Measurements from ENCODE around the gene FAM174B.
A peak's percentile ranks its signal among the peaks of the same experiment; 100 is the strongest.

Gene FAM174B

DNA sequence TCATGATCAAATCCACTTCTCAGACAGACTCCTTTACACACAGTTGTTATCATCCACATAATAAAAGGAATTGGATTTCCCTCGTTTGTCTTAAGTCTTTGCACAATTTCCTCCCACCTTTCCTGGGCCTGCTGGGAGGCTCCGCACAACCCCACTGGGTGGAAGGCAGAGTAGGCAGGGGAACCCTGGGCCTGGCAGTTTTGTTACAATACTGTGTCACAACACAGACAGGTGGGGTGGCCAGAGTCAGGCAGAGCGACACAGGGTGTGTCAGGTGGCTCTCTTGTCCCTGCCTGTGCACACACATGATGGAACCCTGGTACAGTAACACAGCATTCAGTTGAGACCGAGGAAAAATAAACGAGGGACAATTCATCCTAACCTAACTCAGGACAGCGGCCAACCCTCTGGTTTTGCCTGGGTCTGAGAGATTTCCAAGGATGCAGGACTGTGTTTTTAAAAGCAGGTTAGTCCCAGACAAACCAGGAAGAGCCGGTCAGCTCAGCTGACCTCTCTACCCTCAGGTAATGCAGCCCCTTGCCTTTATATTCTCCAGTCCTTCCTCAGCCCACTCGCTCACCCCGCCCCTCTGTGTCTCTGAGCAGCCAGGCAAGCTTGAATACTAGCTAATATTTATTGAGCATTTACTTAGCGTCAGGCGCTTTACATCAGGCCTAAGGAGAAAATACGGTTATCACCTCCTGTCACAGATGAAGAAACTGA is 8.8 kb upstream of the FAM174B start:
- DNase-seq (ENCODE audit: low spot score), result no peak

GRCh38 chr15:92663250-92663951 is 7.8 kb upstream of the FAM174B start:
- DNase-seq (ENCODE audit: low spot score), result no peak

DNA sequence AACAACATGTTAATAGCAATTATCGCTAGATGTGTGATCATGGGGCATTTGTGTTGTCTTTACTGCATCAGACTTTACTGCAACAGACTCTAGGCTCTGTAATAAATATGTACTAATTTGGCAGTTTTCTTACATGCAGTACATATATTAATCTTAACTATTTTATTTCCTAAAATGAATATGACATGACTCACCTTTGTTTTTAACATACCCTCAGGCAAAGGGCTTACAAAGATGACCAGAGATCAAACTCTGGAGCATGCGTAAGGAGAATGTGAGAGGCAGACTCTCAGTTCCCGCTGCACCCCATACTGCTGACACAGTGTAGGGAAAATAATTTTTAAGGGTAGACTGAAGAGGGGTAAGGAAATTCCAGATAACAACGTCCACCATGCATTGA is 7.2 kb upstream of the FAM174B start:
- DNase-seq (ENCODE audit: low spot score), result no peak

DNA sequence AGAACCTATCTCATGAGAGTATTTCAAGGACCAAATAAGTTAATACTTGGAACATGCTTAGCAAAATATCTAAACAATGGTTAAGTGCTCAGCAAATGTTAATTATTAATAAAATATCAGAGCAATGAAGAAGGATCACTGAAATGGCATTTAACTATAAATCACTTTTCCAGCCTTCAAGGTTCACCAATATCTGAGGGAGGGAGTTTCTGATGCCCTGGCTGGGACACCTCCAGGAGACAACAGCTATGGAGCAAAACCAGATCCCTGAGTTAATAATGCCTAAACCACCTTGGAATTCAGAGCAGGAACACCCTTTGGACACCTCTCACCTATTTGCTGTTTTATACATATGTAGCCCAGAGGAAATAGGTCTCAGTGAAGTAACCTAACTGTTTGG is 6.4 kb upstream of the FAM174B start:
- no peak for DNase-seq (ENCODE audit: low spot score)

DNA sequence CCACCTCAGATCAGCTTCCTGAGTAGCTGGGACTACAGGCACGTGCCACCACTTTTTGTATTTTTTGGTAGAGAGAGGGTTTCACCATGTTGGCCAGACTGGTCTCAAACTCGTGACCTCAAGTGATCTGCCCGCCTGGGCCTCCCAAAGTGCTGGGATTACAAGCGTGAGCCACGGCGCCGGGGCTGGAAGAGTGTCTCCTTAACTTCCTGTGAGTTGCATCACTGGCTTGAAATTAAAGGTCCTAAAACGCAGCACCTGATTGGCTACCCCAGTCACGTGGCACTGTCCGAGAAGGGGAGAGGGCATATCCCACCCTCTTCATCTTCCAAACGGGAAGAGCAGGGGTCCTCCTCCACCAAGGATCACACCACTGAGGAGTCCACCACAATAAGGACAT is 5.5 kb upstream of the FAM174B start:
- no peak for DNase-seq (ENCODE audit: low spot score)

- no peak for DNase-seq (ENCODE audit: low spot score)
Measured at GRCh38 chr15:92657486-92657885, 1.9 kb upstream of the FAM174B start.

DNA sequence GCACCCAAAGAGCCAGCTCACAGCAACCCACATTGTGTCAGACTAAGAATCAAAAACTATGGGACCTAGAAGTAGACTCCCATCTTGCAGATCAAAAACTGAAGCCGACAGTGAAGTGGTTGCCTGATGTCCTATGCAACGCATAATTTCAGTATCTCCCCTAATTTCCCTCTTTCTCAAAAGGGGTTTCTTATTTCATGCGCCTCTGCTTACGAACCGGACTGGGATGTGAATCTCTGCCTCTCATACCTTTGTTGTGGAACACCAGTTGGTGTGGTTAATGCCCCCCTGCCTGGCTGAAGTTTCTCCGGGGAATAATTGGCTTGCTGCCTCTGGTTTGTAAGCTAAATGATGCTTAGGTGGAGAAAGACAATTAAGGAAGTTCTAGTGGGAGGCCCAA is 514 bp upstream of the FAM174B start:
- no peak for DNase-seq (ENCODE audit: low spot score)

GRCh38 chr15:92654662-92655061 is 913 bp downstream of the FAM174B start:
- DNase-seq (ENCODE audit: low spot score), result no peak

GRCh38 chr15:92653836-92654539 is 1.6 kb downstream of the FAM174B start:
- peak; percentile 49 for DNase-seq (ENCODE audit: low spot score)

- no peak for DNase-seq (ENCODE audit: low spot score)
Measured at GRCh38 chr15:92653366-92653765, 2.2 kb downstream of the FAM174B start.

DNA sequence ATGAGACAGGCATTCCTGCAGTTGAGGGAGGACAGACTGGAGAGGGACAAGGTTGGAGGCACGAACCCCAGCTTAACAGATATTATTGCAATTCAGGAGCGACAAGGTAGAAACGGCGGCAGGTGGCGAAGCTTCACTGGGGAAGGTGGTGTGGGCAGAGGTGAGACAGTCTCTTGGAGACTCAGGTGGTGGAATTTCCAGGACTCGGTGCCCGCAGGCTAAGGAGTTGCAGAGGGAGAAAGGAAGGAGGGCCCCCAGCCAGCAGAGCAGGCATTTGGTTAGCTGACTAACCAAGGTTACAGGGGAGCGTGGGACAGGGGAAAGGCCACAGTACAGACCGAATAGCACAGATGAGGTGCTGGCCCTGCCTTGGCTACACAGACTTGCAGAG is 3.0 kb downstream of the FAM174B start:
- no peak for DNase-seq (ENCODE audit: low spot score)

DNA sequence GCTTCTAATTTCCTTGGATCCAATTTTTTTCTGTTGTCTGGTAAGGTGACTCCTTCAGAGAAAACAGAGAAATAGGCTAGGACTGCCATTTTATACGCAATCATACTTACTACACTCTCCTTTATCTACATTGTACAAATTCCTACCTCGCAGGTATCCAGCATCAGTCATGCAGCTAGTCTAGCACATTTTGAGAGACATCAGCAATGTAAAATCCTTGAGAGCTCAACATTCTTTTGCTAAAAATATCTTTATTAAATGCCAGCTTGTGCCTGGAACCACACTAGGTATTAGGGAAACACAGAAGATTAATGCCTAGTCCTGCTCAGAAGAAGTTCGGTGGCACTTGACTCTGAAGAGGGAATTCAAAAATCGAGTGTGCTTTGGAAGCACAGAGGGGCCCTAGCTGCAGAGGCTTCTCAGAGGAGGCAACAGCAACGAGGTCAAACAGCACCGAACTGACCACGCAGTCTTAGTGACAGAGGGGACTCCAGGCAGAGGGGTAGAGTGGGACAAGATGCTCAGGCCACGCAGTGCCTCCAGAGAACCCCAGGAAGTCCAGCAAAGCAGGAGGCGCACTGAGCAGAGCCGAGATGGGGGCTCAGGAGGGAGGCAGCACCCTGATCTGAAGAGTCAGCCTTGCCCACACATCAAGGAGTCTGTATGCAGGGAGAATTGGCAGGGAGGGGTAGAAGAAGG is 3.5 kb downstream of the FAM174B start:
- no peak for DNase-seq (ENCODE audit: low spot score)

- DNase-seq (ENCODE audit: low spot score), result no peak
Measured at GRCh38 chr15:92650966-92651365, 4.6 kb downstream of the FAM174B start.

DNA sequence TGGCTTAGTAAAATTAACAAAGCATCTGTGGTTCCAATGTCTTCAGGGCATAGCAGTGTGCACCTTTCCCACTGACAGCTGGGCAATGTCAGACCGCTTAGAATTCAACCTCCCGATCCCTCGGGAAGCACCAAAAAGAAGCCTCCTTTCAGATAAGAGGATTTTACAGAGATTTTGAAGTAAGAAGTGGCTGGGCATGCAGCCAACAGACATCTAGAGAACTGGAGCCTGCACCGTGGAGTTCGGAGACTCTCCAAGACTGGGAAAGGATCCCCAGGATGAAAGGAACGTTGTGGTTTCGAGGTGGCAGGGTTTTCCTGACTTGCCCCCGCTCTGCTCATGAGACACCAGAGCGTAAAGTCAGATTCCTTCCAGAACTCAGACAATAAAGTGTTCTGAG is 5.3 kb downstream of the FAM174B start:
- DNase-seq (ENCODE audit: low spot score), result no peak

- no peak for DNase-seq (ENCODE audit: low spot score)
Measured at GRCh38 chr15:92648190-92648875, 7.2 kb downstream of the FAM174B start.

DNA sequence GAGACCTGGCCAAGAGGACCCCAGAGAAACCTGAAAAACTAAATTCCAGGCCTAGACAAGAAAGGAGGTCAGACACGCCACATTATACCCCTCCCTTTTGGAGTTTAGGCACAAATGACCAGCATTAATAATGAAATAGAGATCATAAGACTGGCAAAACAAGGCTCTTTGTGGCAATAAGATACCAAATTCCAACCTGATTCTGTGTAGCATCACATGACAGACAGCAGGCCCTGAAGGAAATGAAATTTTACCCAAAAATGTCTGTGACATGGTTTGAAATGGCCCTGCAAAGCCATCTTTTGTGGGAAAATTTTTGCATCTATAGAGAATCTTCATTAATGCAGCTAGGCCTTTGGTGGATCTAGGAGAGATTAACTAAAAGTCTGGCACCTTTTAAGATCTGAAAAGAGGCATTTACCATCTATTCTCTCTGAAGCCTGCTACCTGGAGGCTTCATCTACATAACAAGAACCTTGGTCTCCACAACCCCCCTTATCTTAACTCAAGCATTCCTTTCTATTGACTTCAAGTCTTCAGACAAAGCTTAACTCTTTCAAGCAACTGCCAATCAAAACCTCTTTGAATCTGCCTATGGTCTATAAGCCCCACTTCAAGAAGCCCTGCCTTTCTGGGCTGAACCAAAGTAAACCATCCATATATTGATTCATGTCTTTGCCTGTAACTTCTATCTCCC is 8.0 kb downstream of the FAM174B start:
- no peak for DNase-seq (ENCODE audit: low spot score)

- DNase-seq (ENCODE audit: low spot score), result no peak
Measured at GRCh38 chr15:92646216-92646615, 9.4 kb downstream of the FAM174B start.

DNA sequence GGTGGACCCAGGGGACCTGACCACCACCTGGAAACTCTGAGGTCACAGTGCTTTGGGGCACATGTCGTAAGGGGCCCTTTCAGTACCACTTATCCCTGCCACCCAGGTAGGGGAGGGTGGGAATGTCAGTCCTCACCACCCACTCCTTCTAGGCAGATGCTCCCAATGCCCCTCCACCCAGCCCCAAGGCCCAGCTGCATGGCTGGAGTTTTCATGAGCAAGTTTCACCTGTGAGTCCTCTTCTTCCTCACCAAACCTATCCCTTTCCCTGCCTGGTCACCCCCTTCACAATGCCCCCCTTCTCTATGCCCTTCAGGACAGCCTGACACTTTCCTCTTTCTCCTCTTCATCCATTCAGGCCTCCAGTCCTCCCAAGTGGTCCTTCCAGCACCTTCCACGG is 9.8 kb downstream of the FAM174B start:
- DNase-seq (ENCODE audit: low spot score), result no peak

DNA sequence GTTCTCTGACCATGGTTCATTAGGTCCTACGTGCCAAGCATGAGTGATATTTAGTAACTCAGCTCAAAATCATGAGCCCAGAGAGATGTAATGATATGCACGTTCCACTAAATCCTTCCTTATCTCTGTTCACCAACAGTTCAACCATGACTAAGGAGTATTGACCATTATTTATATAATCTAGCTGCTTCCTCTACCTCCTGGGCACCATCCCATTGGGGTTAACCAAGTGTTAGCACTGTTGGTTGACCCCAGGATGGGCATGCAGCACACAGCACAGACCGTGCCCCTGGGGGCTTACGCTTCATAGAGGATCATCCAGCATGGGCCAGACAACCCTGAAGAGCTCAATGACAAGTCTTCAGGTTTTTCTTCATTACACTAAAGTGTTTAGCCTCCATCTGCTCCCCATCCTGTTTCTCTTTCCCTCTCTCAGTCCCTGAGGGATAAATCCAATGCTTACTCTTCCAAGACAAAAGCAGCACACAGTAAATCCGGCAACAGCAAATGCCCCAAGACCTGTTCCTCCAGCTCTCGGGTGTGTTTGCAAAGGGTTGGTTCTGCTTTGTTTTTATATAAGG is 10.4 kb downstream of the FAM174B start:
- no peak for DNase-seq (ENCODE audit: low spot score)

DNA sequence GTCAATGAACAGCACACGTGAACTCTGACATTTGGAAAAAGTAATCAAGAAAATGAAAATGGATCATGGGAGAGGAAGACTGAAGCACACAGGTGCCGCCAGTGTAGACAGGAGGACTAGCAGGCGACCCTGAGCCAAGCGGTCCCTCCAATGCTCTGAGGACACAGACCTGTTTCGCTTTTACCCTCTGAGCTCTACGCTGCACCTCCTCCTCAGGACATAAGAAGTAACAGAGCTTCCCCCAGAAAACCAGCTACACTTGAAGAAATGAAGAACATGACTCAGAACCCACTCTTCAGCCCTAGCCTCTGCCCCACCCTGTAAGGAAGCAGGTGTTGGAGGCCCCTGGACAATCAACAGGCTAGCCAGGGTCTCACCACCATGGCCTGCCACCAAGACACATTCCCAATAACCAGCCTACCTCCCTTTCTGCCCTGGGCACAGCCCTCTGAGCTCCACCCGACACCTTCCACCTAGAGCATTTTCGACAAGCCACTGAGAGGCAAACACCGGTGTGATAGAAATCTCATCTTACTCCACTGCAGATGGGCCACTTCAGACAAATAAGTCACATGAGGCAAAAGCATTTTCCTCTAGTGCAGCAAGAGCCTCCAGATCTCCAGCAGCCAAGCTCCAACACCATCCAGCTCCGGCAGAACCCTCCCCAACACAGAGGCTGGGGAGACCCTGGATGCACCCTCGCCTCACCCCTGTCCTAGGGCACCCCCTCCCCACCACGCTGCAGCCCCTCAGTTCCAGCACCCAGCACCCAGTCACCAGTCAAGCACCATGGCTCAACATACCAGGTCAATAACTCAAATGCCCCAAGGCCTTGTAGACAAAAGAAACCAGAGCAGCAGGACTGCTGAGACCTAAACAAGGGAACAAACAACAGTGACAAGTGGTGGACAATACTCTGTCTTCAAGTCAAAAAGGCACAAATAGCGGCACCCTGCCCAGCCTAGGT is 11.4 kb downstream of the FAM174B start:
- DNase-seq (ENCODE audit: low spot score), result no peak
